PC-9 (cell line): ENCODE data around the gene HOXA11.

Source experiments
- EZH2 ChIP-seq: fragments of 200-600 bp; sonication (generic); IDR thresholded peaks from 2 replicates; pipeline ENCODE4 v1.8.0; 2017; ENCODE audit warnings: antibody characterized with exemption, low read depth
- TF ChIP-seq, protein P1 (sequence below): fragments of 200-600 bp; sonication (generic); conservative IDR thresholded peaks from 2 replicates; pipeline ENCODE4 v1.6.1; 2017; ENCODE audit warnings: mixed run types, antibody characterized with exemption, mild to moderate bottlenecking, moderate library complexity

GRCh38 chr7:27132978-27133377, 52.1 kb downstream of the HOXA11 start:
- TF ChIP-seq, protein P1, sequence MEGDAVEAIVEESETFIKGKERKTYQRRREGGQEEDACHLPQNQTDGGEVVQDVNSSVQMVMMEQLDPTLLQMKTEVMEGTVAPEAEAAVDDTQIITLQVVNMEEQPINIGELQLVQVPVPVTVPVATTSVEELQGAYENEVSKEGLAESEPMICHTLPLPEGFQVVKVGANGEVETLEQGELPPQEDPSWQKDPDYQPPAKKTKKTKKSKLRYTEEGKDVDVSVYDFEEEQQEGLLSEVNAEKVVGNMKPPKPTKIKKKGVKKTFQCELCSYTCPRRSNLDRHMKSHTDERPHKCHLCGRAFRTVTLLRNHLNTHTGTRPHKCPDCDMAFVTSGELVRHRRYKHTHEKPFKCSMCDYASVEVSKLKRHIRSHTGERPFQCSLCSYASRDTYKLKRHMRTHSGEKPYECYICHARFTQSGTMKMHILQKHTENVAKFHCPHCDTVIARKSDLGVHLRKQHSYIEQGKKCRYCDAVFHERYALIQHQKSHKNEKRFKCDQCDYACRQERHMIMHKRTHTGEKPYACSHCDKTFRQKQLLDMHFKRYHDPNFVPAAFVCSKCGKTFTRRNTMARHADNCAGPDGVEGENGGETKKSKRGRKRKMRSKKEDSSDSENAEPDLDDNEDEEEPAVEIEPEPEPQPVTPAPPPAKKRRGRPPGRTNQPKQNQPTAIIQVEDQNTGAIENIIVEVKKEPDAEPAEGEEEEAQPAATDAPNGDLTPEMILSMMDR: no peak
- no peak for TF ChIP-seq EZH2
